KMS-11 (cell line): ENCODE data around the gene PTPRU.
"Not testable (repeated sequence)": the region's sequence is repeated elsewhere in the genome, so short reads cannot be mapped to it uniquely, and the experiment has no call there.

ENCODE experiments used
- H2AFZ ChIP-seq: fragments of 200-600 bp; sonication (generic); 2 replicates; pipeline ENCODE4 v1.6.1; 2016; ENCODE audit warnings: antibody characterized with exemption, mixed run types, low read depth
- H3K27ac ChIP-seq: fragments of 200-600 bp; sonication (generic); 2 replicates; pipeline ENCODE4 v1.6.1; 2016; ENCODE audit warnings: mild to moderate bottlenecking, mixed run types
- H3K27me3 ChIP-seq: fragments of 200-600 bp; sonication (generic); 2 replicates; pipeline ENCODE4 v1.6.1; 2017; ENCODE audit warnings: mild to moderate bottlenecking, low read depth, mixed run types, moderate library complexity; ENCODE audit not compliant: insufficient read depth
- H3K36me3 ChIP-seq: fragments of 200-600 bp; sonication (generic); 2 replicates; pipeline ENCODE4 v1.6.1; 2017; ENCODE audit warnings: mild to moderate bottlenecking, mixed run types; ENCODE audit not compliant: insufficient read depth
- H3K4me1 ChIP-seq: fragments of 200-600 bp; sonication (generic); 2 replicates; pipeline ENCODE4 v1.6.1; 2016; ENCODE audit warnings: mild to moderate bottlenecking, low read depth, mixed run types; ENCODE audit not compliant: poor library complexity, severe bottlenecking
- H3K4me2 ChIP-seq: fragments of 200-600 bp; sonication (generic); 2 replicates; pipeline ENCODE4 v1.7.0; 2016; ENCODE audit warnings: mild to moderate bottlenecking, mixed run types
- H3K4me3 ChIP-seq: fragments of 200-600 bp; sonication (generic); IDR thresholded peaks from 2 replicates; pipeline ENCODE4 v1.6.1; 2017; ENCODE audit warnings: low read depth, low read length, mixed read lengths; ENCODE audit not compliant: insufficient read depth
- H3K79me2 ChIP-seq: fragments of 200-600 bp; sonication (generic); 2 replicates; pipeline ENCODE4 v1.6.1; 2016; ENCODE audit warnings: low read depth, mixed run types; ENCODE audit not compliant: insufficient read depth
- H3K9ac ChIP-seq: fragments of 200-600 bp; sonication (generic); 2 replicates; pipeline ENCODE4 v1.6.1; 2016; ENCODE audit warnings: mild to moderate bottlenecking, mixed run types
- H4K20me1 ChIP-seq: fragments of 200-600 bp; sonication (generic); 2 replicates; pipeline ENCODE4 v1.6.1; 2016; ENCODE audit warnings: mild to moderate bottlenecking, mixed run types; ENCODE audit not compliant: insufficient read depth
- CTCF ChIP-seq: fragments of 200-600 bp; sonication (generic); conservative IDR thresholded peaks from 2 replicates; pipeline ENCODE4 v1.6.1; 2017; ENCODE audit warnings: low read depth, mild to moderate bottlenecking, antibody characterized with exemption, low read length, moderate library complexity, mixed read lengths

Gene PTPRU

GRCh38 chr1:29213055-29213454 is 23.3 kb upstream of the PTPRU start:
- Histone ChIP-seq H3K9ac (no peak overlapping the region), H2AFZ (no peak overlapping the region), H3K27ac (no peak overlapping the region), H3K4me1 (peaks cover 33% of the 10 kb centered on the region), H3K4me2 (no peak overlapping the region), H3K27me3 (no peaks in the 10 kb centered on the region), H3K79me2 (no peaks in the 10 kb centered on the region), H4K20me1 (no peaks in the 10 kb centered on the region), H3K4me3 (no peak overlapping the region), H3K36me3 (no peaks in the 10 kb centered on the region)
- TF ChIP-seq CTCF, result no peak

- Histone ChIP-seq H3K4me2 (peak overlapping the region; percentile 77; the same call in 1 of the 2 replicates), H3K4me1 (peaks cover 56% of the 10 kb centered on the region), H3K4me3 (no peak overlapping the region), H3K27ac (peak overlapping the region; percentile 97), H4K20me1 (no peaks in the 10 kb centered on the region), H3K36me3 (no peaks in the 10 kb centered on the region), H2AFZ (no peak overlapping the region), H3K79me2 (no peaks in the 10 kb centered on the region), H3K27me3 (no peaks in the 10 kb centered on the region), H3K9ac (peak overlapping the region; percentile 58; the same call in 1 of the 2 replicates)
- no peak for TF ChIP-seq CTCF
These were observed 18.7 kb upstream of the PTPRU start for GRCh38 chr1:29217633-29218032.

- Histone ChIP-seq H3K36me3 (no peaks in the 10 kb centered on the region), H3K27ac (peak overlapping the region; percentile 97), H3K4me3 (no peak overlapping the region), H3K79me2 (no peaks in the 10 kb centered on the region), H2AFZ (no peak overlapping the region), H3K4me2 (peak overlapping the region; percentile 57), H3K9ac (no peak overlapping the region), H3K4me1 (peaks cover 56% of the 10 kb centered on the region), H4K20me1 (no peaks in the 10 kb centered on the region), H3K27me3 (no peaks in the 10 kb centered on the region)
- no peak for TF ChIP-seq CTCF
These were observed 18.1 kb upstream of the PTPRU start for GRCh38 chr1:29218223-29218622.

GRCh38 chr1:29221296-29221695 is 15.0 kb upstream of the PTPRU start:
- H3K4me2 ChIP-seq, result no peak overlapping the region
- H2AFZ ChIP-seq, result no peak overlapping the region
- TF ChIP-seq CTCF, result no peak
- no peaks in the 10 kb centered on the region for H3K36me3 ChIP-seq
- no peak overlapping the region for H3K27ac ChIP-seq
- H3K79me2 ChIP-seq, result no peaks in the 10 kb centered on the region
- H3K4me3 ChIP-seq, result no peak overlapping the region
- no peaks in the 10 kb centered on the region for H3K27me3 ChIP-seq
- H3K4me1 ChIP-seq, result peaks cover 46% of the 10 kb centered on the region
- no peaks in the 10 kb centered on the region for H4K20me1 ChIP-seq
- H3K9ac ChIP-seq, result no peak overlapping the region

GRCh38 chr1:29222260-29222659 is 14.1 kb upstream of the PTPRU start:
- not testable (repeated sequence) for H3K4me3 ChIP-seq, H3K9ac ChIP-seq, H2AFZ ChIP-seq, H3K4me2 ChIP-seq, H3K36me3 ChIP-seq, H4K20me1 ChIP-seq, H3K27me3 ChIP-seq, H3K79me2 ChIP-seq, H3K27ac ChIP-seq
- peaks cover 38% of the 10 kb centered on the region for H3K4me1 ChIP-seq
